Superior temporal gyrus (tissue), 1 donor: ENCODE measurements around the gene SYTL3.
"Not testable (repeated sequence)": the region's sequence is repeated elsewhere in the genome, so short reads cannot be mapped to it uniquely, and the experiment has no call there.

Experiments used
- DNase-seq: peaks from one replicate; pipeline ENCODE4 v3.0.0-alpha.2; 2016; ENCODE audit errors: extremely low spot score

The SYTL3 gene

DNA sequence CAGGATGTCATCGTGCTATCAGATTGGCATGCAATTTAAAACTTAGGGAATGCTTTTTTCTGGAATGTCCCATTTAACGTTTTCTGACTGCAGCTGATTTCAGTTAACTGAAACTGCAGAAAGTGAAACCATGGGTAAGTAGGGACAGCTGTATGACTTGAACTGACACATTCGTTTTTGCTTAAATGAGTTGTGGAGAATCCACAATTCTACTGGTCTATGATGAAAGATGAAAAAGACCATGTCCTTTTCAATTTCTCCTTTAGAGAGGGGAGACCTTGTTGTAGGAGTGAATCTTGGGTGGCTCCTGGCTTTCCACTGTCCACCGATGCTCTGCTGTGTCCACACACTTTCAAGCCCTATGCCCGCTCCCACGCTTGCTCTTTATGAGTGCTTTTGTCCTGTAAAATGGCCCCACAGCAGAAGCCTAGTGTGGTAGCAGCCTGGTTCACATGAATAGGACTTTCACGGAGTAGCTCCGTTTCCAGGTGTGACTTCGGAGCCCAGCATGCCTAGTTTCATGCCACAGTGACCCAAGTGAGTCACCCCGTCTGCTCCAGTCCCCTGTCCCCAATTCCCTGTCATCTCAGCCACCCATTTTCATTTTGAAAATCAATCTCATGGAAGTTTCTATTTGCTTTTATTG is 27.2 kb upstream of the SYTL3 start:
- DNase-seq = no peak

DNA sequence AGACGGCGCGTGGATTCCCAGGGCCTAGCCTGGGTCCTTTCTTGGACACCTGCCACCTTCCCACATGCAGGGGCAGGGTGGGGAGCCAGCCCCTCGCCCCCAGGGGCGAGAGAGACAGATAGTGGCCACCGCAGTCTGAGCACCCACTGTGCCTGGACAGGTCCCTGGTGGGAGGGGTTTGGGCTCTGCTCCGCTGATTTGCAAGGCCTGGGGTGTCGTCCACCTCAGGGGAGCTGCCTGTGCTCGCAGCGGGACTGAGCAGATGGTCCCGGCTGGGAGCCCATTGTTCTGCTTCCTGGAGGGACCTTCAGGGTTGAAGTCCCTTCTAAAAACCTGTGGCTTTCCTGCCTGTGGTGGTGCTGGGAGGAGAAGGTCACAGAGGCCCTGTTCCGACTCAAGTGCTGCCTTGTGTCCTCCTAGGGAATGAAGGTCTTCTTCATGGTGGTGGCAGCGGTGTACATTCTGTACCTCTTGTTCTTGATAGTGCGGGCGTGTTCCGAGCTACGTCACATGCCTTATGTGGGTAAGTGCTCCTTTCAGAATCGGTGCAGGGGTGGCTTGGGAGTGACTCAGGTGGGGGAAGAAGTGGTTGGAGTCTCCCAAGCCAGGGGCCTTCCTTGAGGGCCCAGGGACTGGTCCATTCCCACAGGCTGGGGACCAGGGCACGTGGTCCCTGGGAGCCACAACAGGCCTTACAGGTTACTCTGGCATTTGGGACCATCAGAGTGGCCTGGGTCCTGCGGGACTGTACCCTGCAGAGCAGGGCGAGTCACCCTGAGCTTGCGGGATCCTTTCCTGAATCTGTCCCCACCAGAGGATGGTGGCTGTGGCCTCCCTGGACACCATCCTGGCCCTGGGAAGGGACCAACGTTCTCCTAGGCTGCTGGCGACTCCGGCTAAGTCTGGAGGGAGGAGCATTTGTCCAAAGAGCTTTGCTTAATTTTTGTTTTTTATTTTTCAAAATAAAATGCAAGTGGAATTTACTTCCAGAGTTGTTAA is 24.9 kb upstream of the SYTL3 start:
- no peak for DNase-seq

DNA sequence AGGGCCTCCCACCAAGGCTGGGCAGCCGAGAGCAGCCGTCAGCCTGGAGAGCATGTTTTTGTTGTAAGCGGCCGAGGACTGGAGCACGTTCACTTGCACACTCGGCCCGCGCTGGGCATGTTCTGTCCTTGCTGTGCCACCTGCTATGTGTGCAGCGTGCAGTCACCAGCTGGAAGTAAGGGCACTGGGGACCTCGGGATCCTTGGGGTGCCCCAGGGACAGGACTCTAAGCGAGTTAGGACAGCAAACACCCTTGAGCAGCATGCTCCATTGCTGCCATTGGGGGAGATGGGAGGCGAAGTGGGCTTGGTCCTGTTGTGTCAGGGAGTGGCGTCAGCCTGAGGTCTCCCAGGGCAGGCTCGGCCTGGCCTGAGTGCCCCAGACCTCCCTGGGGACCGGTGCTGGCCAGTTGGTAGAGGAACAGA is 24.0 kb upstream of the SYTL3 start:
- DNase-seq = no peak

DNA sequence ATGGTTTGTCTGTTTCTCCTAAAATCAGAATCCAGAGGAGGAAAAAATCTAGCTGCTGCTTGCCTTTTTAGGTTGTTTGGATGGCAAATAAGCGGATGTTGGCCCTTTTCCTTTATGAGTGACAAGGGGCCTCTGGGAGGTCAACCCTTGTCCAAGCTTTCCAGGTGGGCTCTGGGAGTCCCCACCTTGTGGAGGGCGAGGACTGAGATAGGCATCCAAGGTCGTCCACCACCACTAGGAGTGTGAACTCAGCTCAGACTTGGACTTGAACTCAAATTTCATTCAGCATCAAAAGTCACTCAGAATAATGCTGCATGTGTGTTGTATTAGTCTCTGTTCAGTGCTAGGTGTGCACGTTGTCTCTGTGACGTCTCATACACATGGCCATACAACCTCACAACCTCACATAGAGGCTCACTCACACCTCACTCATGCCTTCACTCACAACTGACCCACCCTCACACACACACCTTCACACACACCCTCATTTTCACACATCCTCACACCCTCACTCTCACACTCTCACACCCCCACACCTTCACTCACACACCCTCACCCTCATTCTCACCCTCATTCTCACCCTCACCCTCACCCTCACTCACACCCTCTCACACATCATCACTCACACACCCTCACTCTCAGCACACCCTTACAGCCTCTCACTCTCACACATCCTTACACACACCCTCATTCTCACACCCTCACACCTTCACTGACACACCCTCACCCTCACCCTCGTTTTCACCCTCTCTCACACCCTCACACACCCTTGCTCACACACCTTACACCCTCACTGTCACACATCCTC is 23.3 kb upstream of the SYTL3 start:
- no peak for DNase-seq

DNA sequence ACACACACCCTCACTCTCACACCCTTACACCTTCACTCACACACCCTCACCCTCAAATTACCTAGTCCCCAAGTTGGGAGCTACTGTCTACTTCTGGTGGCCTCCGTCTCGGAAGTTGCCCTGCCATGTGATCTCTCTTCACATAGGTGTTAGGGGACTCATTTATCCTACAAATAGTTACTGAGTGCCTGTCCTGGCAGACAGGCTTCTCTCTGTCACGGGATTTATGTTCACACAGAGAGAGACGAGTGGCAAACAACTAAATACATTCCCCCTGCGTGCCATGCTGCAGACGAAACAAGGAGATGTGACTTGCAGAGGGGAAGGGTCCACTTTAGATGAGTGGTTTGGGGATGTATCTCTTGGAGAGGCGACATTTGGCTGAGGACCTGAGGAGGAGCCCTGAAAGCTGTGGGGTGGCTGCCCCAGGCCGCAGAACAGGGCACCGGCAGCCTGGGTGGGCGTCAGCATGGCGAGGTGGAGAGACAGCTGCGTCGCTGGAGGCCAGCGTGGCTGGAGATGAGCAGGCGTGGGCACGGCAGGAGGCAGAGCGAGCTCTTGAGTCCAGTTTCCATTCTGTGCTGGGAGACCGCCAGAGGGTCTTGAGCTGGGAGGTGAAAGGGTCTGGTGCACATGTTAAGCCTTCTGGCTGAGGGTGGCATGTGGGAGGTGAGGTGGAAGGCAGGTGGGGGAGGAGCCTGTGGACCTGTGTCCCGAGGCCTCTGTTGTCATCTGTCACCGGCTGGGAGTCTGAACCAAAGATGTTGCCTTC is 22.5 kb upstream of the SYTL3 start:
- no peak for DNase-seq

DNA sequence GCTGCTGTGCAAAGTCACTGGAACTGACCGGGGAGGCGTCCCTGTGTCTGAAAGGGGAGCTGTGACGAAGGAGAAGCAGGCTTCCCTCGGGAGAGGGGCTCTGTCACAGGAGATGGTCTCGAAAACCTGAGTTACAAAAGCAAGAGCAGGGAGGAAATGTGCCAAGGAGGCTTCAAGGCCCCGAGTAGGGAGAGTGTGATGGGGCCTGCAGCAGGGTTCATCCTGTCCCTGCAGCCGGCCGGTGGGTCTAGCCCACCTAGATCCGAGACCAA is 22.0 kb upstream of the SYTL3 start:
- no peak for DNase-seq

DNA sequence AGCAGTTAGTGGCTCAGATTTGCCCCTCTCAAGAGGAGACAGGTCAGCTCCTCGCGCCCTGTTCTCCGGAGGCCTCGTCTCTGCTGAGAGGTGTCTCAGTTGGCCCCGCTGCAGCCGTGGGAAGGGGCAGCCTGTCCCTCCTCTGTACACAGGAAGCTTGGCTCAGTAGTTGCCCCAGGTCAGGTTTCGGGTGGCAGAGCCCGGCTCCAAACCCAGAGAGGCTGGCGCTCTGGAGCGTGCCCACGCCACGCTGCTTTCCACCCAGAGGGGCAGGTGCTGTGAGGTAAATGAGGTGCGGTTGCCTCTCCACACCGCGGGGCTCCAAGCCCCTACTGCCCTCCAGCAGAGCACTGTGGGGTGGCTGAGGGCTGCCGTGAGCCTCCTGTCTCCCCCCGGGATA is 21.3 kb upstream of the SYTL3 start:
- no peak for DNase-seq

DNA sequence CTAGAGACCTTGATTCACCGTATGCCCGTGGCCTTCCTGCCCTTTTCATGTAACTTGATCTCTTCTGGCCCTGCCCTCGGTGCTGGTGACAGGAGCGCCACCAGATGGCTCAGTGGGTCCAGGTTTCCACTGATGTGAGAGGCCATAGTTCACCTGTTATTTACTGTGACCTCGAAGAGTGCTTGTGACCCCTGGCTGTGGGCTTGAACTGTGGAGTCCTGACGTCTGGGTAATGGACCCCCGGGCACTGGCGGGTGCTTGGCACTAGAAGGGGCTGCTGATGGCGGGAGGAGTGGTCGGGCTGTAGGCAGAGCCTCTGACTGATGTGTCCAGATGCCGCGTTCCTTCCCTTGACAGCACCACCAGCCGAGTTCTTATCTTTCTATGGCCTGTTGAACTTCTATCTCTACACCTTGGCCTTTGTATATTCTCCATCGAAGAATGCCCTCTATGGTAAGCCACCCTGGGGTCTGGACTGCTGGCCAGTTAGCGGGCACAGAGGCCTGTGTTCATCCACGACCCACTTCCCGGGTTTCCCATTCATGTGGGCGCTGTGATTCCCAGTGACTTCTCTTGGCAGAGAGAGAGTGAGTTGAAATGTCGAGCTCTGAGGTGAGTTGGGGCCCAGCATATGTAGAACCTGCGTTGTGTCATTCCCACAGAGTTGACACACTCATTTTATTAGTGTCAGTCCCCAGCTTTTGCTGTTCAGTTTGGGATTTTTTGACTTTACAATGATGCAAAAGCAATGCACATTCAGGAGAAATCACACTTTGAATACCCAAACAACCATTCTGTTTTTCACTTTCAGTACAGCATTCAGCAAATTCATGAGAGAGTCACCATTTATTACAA is 20.3 kb upstream of the SYTL3 start:
- no peak for DNase-seq

DNA sequence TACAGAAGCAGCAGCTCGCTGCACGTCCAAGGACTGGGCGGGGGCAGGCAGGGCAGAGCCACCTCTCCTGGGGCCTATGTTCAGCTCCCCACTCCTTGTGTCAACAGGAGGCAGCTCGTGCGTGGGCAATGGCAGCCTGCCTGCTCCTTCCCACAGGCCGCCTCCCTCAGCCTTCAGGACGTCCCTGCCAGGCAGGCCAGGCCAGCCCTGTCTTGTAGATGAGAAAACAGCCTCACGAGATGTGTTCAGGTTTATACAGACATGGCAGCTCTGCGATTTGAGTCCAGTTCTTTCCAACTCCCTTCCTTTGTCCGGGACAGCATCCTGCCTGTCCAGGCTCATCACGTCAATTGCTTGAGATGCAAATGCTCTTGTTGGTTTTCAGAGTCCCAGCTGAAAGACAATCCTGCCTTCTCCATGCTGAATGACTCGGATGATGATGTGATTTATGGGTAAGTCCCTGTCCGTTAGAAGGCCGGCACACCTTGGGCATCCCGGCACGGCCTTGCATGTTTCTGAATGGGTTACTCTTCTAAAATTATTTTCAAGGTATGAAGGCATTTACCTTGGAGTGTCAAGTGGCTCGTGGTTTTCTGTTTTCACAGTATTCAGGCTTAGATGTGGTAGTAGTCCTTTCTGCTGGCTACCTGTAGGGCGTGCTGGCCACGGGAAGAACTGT is 18.8 kb upstream of the SYTL3 start:
- DNase-seq = no peak

DNA sequence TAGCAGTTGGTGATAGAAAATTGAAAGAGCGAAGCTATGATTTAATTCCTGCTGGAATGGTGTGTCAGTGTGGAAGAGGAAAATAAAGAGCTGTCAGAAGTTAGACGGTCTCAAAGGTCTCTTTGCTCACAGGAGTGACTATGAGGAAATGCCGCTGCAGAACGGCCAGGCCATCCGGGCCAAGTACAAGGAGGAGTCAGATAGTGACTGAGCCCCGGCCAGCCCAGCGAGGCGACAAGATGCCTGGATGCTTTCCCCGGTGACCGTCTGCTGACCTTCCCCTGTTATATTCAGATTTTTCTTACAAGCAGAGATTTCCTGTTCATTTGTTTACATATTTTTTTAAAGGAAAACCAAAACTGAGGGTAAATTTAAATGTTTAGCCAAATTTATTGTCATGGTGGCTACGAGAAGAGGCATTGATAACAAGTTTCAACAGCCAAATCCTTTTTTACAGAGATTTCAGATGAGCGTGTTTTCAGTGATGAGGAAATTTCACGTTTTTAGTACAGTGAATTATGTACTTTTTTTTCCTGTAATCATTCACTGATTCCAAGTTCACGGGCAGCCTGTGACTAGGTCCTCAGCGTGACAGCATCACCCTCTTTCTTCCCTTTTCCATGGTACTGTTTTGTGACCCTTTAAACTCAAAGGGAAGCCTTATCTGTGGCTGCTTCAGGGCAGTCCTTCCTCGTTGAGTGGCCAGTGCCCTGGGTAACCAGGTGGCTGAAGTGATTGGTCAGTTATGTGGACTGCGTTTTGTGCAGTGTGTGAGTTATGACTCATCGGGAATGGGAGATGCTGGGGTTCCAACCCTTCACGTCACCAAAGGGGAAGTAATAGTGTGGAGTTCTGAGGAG is 17.9 kb upstream of the SYTL3 start:
- DNase-seq = no peak

DNA sequence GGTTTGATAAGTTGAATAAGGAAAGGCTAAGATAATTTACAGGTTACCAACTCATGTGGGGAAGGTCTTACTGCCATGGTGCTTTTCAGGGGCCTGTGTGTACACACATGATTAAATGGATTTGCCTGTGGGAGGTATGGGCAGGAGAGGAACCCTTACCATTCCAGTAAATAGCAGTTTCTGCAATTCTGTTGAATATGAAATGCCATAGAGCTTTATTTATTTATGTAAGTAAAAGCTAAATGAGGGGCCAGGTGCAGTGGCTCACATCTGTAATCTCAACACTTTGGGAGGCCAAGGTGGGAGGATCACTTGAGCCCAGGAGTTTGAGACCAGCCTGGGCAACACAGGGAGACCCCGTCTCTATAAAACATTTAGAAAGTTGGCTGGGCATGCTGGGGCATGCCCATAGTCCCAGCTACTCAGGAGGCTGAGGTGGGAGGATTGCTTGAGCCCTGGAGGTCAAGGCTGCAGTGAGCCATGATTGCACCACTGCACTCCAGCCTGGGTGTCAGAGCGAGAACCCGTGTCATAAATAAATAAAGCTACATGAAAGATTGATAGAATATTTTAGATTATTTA is 17.2 kb upstream of the SYTL3 start:
- not testable (repeated sequence) for DNase-seq

DNA sequence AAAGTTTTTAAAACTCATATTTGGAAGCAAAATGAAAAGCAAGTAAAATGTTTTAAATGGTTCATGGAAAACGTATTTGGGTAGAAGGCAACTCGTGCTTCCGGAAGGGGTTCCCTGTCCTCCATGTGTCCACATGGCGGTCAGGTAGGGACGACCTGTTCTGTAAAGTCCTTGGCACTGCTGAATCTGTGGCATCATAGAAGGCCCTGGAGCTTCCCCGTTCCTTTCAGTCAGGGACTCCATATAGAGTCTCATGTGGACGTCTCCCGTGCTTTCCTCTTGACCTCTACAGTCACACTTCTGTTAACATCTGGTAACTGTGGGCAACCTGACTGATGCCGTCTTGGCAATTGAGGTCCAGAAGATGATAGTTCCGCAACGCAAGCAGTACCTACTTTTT is 16.7 kb upstream of the SYTL3 start:
- DNase-seq = no peak

DNA sequence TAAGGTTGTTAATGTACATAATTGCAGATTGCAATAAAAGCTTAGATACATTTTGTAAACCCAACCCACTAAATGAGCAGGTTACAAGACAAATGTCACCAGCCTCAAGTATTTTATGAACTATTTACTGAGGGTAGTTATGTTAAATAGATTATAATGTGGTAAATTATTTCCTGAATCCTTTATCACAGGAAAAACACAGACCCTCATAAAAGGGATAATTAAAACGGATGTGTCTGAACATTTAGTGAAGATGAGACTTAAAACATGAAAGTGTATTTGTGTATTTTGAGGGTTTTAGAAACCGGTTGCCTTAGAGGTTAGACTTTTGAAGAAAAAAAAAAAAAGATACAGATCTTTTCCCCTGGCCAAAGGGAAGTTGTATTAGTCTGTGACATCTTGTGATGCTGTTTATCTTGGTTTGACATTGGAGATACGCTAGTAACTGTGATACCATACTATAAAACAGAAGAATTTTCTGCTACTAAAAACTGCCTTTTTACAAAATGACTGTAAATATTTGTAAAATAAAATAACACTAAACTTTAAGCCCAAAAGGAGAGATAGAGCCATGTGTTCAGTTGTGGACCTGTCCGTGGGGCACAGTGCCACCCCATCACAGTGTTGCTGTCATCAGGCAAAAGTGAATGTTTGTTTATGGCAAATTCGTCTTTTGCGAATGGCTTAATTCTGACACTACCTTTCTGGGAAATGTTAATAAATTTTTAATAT is 15.0 kb upstream of the SYTL3 start:
- no peak for DNase-seq

DNA sequence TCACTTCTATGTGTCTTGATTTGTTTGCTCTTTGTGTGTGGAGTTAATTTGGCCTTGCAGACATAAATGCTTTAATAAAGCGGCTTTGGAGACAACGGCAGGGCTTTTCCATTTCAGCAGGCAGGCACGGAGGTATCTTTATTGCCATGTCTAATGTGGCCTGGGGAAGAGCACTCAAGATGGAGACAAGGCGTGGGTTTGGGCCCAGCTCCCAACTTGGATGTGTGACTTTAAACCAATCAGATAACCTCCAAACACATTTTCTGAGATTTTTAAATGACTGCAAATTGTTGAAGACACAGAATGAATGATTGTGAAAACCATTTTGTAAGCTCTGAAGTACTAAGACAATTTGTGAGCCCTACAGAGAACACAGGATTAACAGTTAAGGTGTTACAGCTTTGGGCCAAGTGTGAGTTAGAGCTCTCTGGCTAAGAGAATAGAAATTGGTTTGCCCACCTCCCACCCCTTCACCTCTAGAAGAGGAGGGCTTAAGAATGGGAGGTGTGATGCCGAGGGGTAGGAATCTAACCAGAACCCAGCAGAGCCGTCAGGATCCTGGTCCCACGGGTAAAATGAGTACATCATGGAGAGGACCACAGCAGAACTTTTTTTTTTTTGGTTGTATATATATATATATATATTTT is 14.3 kb upstream of the SYTL3 start:
- no peak for DNase-seq

DNA sequence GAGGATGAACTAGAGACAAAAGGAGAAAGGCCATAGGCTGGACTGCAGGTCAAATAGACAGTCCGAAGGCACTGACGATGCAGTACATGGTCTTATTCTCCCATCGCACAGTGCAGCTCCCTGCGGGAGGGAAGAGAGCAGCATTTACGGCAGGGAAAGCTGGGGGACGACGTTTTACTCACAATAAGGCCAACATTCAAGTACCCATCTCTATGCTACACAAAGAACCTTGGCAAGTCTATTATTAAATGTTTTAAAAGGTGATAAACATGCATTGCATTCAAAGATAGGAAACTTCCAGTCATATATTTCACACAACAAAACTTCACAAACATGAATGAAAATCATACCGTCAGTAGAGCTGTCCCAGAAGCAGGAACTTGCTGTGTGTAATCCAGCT is 13.1 kb upstream of the SYTL3 start:
- no peak for DNase-seq

DNA sequence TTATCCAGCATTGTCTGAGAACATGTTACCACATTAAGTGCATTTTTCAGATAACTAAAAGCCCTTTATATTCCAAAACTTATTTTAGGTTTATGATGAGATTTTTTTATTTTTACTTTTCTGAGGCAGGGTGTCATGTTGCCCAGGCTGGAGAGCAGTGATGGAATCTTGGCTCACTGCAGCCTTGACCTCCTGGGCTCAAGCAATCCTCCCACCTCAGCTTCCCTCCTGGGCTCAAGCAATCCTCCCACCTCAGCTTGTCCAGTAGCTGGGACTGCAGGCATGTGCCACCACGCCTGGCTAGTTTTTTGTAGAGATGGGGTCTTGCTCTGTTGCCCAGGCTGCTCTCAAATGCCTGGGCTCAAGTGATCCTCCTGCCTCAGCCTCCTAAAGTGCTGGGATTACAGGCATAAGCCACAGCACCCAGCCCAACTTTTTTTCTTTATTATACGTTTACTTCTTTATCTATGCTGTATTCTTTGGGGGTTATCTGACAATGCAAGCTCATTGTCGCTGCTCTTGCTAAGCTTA is 11.5 kb upstream of the SYTL3 start:
- DNase-seq = no peak

DNA sequence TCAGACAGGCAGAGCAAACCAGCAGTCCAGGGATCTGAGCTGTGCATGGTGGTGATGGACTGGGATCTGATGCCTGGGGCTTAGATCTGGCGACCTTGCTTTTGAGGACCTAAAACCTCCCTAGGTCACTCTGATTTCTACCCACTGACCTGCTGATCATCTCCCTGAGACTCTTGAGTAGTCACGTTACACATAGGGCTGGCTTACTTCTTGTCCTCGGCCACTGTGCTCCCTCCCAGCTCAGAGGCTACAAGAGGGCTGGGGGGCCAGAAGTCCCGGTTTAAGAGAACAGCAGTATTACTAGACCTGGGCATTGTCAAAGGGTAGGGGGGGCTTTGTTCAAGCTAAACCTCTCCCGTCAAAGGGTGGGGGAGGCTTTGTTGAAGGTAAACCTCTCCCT is 10.8 kb upstream of the SYTL3 start:
- no peak for DNase-seq
